Fibroblast of peridontal ligament (primary cell): ENCODE data around the gene CHKA.

Source experiments
- DNase-seq: peaks from one replicate; pipeline ENCODE4 v3.0.0-alpha.2; 2010; ENCODE audit errors: extremely low read depth

CHKA gene

DNA sequence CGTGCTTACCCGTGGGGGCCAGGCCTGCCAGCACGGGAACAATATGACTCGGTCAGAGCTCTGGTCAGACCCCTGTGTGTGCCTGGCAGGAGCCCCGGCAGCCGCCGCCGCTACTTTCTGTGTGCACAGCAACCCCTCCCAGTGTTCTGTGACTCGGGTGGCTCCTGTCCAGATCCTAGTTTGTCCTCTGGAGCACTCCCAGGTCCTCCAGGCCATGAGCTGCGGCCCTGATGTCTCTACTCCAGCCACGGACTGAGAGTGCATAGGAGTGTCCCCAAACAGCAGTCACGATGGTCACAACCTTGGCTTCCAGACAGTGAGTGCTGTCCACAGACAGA is 87.5 kb downstream of the CHKA start:
- no peak for DNase-seq

DNA sequence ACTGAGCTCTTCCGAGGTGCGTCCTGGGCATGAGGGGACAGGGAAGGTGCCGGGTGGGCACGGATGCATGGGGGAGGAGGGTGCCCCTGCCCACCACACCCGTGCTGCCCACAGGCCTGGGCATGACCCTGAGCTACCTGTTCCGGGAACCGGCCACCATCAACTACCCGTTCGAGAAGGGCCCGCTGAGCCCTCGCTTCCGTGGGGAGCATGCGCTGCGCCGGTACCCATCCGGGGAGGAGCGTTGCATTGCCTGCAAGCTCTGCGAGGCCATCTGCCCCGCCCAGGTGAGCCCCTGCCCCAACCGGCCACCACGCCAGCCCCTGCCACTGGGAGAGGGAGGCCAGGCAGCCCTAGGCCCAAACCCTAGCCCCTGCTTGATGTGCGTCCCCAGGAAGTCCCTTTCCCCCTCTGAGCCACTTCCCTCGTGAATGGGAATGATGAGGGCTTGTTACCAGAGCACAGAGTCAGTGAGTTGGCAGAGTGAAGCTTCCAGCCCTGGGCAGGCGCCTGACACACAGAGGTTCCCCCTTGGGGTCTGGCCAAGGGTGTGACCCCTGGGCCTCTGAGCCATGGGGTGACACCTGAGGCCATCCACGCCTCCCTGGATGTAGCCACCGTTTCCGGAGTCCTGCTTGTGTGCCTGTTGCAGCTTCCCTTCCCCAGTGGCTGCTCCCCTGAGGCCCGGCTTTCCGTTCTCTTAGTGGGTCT is 88.0 kb downstream of the CHKA start:
- DNase-seq, result no peak

GRCh38 chr11:68032003-68032402 is 89.2 kb downstream of the CHKA start:
- DNase-seq, result no peak

DNA sequence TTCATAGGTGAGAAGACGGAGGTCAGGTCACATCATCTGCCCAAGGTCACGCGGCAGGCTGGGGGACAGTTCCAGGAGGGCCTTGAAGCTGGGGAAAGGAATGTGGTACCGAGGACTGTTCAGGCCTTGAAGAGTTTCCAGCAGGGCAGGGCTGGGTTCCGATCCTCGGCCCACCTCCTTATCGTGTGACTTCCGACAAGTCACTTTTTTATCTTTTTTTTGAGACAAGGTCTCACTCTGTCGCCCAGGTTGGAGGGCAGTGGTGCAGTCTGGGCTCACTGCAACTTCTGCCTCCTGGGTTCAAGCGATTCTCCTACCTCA is 90.1 kb downstream of the CHKA start:
- DNase-seq, result peak; percentile 38

- DNase-seq, result peak; percentile 99
Measured at GRCh38 chr11:68030318-68031143, 90.7 kb downstream of the CHKA start, which contains the start of gene NDUFS8. Gene NDUFS8, plus strand, starts transcription at chr11:68030681. Its CDS starts 1,471 bp downstream, at chr11:68032152.

DNA sequence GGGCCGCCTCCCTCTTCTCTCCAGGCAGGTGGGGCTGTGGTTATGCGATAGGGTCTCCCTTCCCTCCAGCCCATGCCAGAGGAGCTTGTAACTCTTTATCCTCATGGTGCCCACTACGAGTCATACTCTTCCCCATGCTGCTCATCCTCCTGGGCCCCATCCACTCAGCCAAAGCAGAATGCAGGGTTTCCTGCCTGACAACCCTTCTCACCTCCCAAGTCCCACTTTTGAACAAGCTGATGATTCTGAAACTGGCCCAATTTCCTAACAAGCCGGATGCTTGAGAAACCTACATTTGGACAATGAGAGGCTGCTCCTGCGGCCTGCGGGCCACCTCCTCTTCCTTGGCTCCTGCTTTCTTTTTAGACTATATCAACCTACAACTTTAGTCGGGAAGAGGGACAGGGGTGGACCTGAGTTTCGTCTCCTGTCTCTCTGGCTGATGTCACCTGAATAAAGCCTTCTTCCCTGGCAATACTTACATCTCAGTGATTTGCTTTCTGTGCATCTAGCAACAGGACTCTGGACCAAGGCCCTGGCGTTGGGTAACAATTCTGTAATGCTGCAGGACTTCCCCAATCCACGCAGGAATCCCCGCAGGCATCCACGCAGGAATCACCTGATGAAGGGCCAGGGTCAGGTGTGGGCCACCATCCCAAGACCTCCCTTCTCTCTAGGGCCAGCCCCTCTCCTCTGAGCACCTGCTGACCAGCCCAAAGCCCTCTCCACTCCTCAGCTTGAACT is 92.2 kb downstream of the CHKA start:
- peak; percentile 17 for DNase-seq

GRCh38 chr11:68027667-68028066 is 93.5 kb downstream of the CHKA start:
- DNase-seq, result no peak

DNA sequence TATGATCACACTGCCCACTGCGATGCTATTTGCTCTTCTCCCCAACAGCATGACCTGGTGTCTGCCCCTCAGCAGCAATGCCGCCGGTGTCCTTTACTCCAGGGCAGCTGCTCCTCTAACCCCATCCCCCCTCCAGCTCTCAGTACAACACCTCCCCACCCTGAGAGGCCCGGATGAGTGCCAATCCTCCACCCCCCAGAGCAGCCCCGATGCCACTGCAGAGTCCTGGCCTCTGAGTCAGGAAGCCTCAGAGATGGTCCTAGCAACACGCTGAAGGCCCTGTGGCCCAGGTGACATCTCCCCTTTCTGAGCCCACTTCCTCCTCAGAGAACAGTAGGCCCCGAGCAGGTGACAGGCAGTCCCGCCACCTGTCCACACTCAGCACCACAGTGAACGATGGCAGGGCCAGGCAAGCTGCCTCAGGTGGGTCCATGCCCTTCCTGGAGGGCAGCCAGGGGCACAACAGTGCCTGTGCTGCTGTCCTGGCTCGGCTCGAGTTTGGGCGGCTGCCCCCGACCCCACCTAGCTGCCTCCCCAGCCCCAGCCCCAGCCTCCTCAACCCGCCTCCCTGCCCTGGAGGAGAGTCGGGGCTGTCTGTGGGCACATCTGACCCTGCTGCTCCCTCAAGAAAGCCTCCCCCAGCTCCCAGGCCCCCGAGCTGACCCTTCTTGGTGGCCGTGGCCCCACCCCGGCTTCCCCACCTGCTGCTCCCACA is 94.6 kb downstream of the CHKA start:
- no peak for DNase-seq

DNA sequence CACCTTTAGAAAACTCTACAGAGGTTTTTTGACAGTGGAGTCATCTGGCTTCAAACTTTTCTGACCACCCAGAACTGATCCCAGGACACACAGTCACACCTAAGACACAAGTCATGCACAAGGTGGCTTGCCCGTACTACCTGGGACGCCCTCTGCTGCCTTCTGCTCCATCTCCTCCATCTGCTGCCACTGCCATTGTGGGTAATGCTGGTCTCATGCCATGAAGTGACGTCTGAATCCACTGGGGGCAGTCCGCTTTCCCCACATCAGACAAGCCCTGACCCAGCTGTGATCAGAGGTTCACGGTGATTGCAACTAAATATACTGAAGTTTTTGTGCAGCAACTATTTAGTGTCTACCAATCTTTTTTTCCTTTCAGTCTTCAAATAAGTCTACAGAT is 96.1 kb downstream of the CHKA start:
- DNase-seq, result peak; percentile 18

- no peak for DNase-seq
Measured at GRCh38 chr11:68024508-68024907, 96.7 kb downstream of the CHKA start.

DNA sequence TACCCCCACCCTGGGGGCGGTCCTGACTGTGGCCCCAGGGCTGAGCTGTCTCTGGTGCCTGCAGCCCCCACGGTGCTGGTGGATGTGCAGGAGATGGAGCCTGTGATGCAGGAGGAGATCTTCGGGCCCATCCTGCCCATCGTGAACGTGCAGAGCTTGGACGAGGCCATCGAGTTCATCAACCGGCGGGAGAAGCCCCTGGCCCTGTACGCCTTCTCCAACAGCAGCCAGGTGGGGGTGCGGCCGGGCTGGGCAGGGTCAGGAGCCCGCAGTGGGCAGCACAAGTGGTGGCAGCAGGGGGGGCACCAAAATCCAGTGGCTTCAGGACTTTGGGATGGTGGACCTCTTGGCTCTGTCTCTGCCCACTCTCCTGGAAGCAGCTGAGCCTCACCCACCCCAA is 98.7 kb downstream of the CHKA start:
- DNase-seq, result no peak

GRCh38 chr11:68021167-68021787 is 99.9 kb downstream of the CHKA start:
- DNase-seq, result peak; percentile 10

DNA sequence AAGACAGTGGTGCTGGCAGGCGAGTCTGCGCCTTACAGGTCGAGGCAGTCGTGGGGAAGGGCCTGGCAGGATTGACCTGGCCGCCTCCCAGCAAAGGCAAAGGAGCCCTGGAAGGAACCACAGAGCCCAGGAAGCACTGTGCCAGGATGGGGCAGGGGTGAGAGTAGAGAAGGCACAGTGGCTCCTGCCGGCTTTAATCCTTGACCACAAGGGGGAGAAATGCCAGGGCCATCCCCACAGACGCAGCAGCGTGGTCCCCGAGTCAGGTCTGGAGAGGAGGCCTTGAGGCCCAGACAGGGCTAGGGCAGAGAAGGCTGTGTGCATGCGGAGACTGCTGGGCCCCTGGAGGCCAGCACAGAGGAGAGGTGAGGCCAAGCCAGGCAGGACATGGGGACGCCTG is 100.6 kb downstream of the CHKA start:
- DNase-seq, result peak; percentile 30

GRCh38 chr11:68019486-68019885 is 101.7 kb downstream of the CHKA start:
- no peak for DNase-seq

DNA sequence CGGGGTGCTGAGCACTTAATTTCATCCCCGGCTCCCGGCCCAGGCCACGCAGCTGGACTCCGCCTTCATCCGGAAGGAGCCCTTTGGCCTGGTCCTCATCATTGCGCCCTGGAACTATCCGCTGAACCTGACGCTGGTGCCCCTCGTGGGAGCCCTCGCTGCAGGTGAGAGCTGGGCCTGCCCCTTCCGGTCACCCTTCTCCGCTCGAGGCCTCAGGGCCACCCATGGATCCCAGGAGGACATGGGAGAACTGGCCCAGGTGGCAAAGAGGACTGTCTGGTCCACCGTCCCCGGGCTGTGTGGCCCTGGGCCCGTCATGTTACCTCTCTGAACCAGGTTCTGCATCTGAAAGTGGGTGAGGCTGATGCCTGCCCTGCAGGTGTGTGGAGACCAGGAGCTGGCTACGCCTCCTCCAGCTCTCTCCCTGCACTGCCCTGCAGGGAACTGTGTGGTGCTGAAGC is 102.4 kb downstream of the CHKA start:
- no peak for DNase-seq

DNA sequence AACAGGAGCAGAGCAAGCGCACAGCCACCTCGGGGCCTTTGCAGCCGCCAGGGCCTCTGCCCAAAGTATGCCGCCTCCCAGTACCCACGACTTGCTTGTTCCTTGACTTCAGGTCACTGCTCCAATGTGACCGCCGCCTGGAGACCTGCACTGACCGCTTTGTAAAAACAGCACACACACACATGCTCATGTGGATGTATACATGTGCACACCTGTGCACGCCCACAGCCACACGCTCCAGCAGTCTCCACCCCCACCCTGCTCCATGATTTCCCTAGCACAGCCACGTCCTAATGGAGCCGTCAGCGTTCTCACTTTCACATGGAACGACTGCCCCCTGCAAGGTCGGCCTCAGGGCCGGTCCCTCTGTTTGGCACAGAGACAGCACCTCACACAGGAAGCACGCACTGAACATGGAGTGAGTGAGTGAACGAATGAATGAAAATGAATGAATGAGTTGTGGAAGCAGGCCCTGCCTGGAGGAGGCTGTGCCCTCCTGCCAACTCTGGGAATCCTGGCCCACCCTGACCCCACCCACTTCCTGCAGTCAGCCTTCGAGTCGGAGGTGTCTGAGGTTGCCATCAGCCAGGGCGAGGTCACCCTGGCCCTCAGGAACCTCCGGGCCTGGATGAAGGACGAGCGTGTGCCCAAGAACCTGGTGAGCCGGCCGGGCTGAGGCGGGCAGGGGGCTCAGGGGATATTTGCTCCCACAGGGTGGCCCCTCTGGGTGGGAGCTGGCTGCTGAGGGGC is 103.0 kb downstream of the CHKA start:
- DNase-seq, result no peak

- DNase-seq, result no peak
Measured at GRCh38 chr11:68016904-68017817, 104.0 kb downstream of the CHKA start.

DNA sequence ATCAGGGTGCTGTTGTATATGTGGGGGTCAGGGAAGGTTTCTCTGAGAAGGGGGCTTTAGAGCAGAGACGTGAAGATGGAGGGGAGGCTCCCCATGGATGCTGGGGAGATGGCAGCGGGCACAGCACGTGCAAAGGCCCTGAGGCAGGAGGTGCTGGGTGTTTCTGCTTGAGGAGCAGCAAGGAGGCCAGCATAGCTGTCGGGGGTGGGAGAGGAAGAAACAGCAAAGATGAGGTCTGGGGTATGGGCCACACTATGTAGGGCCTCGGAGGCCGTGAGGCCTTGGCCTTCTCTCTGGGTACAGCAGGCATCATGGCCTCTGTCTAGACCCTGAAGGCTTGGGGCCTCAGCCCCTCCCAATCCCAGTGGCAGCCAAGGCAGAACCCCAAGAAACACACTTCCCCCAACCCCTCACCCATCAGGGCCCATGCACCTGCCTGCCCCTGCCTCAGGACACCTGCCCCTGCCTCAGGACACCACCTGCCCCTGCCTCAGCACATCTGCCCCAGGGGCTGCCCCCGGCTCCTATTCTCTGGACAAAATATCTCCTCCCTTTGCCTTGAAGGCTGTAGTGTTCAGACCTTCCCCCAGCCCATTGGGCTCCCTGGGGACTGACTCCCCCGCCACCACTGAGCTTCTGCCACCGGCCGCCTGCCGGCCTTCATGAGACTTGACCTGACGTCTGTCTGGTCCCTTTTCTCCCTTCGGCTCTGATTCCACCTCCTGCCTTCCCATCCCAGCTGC is 104.9 kb downstream of the CHKA start:
- DNase-seq, result no peak

- DNase-seq, result no peak
Measured at GRCh38 chr11:68015467-68015866, 105.7 kb downstream of the CHKA start.
